Neutrophil (primary cell): Measurements from ENCODE around the gene PCDH10.

Experiments
- H3K27ac ChIP-seq: fragments of 200-600 bp; sonication (generic); 2 replicates; pipeline ENCODE4 v1.5.1; 2016; ENCODE audit warnings: mild to moderate bottlenecking, moderate library complexity
- H3K27me3 ChIP-seq: fragments of 200-600 bp; sonication (generic); 2 replicates; pipeline ENCODE4 v1.6.0; 2016; ENCODE audit warnings: mild to moderate bottlenecking
- H3K36me3 ChIP-seq: fragments of 200-600 bp; sonication (generic); 2 replicates; pipeline ENCODE4 v1.5.1; 2017
- H3K4me1 ChIP-seq, 2 experiments: fragments of 200-600 bp in 1 of 2; sonication (generic) in 1 of 2; 1 replicate in 1 of 2; 2 replicates in 1 of 2; pipeline versions ENCODE4 v1.5.1 to v1.6.1; 2013 to 2016; ENCODE audit warnings: low read depth in 1 of 2, low read length in 1 of 2, mild to moderate bottlenecking in 1 of 2, moderate library complexity in 1 of 2; ENCODE audit not compliant: control insufficient read depth in 1 of 2, insufficient read depth in 1 of 2
- H3K4me3 ChIP-seq, 2 experiments: fragments of 200-600 bp in 1 of 2; sonication (generic) in 1 of 2; 1 replicate in 1 of 2; 2 replicates in 1 of 2; pipeline ENCODE4 v1.5.1; 2013 to 2016; ENCODE audit warnings: low read depth in 1 of 2, low read length in 1 of 2, mild to moderate bottlenecking in 1 of 2, moderate library complexity in 1 of 2
- H3K9me3 ChIP-seq: fragments of 200-600 bp; sonication (generic); 2 replicates; pipeline ENCODE4 v1.5.1; 2016
- TF ChIP-seq, protein P1 (sequence below): fragments of 200-600 bp; sonication (generic); IDR thresholded peaks from 2 replicates; pipeline ENCODE4 v1.5.1; 2016; ENCODE audit warnings: antibody characterized with exemption

PCDH10 gene

DNA sequence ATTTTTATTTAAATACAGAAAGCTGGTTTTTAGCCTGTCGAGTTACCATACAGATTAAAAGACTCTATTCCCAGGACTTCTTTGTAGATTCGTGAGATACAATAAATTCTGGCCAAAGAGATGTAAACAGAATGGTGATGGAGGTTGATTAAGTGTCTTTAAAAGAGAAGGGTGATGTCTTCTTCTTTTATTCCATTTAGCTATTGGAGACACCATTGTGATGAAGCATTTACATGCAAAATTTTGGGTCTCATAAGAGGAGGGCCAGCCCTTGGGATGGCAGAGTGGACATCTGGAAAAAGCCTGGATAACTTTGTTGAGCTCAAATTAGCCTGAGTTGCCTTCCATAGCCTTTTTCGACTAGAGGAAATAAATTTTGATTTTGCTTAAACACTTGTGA lies 21.6 kb upstream of the PCDH10 start:
- Histone ChIP-seq H3K4me1 (no peaks in the 10 kb centered on the region), H3K27me3 (no peaks in the 10 kb centered on the region), H3K9me3 (no peaks in the 10 kb centered on the region), H3K36me3 (no peaks in the 10 kb centered on the region), H3K27ac (no peak overlapping the region), H3K4me3 (no peak overlapping the region)
- TF ChIP-seq, protein P1, sequence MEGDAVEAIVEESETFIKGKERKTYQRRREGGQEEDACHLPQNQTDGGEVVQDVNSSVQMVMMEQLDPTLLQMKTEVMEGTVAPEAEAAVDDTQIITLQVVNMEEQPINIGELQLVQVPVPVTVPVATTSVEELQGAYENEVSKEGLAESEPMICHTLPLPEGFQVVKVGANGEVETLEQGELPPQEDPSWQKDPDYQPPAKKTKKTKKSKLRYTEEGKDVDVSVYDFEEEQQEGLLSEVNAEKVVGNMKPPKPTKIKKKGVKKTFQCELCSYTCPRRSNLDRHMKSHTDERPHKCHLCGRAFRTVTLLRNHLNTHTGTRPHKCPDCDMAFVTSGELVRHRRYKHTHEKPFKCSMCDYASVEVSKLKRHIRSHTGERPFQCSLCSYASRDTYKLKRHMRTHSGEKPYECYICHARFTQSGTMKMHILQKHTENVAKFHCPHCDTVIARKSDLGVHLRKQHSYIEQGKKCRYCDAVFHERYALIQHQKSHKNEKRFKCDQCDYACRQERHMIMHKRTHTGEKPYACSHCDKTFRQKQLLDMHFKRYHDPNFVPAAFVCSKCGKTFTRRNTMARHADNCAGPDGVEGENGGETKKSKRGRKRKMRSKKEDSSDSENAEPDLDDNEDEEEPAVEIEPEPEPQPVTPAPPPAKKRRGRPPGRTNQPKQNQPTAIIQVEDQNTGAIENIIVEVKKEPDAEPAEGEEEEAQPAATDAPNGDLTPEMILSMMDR, result no peak

DNA sequence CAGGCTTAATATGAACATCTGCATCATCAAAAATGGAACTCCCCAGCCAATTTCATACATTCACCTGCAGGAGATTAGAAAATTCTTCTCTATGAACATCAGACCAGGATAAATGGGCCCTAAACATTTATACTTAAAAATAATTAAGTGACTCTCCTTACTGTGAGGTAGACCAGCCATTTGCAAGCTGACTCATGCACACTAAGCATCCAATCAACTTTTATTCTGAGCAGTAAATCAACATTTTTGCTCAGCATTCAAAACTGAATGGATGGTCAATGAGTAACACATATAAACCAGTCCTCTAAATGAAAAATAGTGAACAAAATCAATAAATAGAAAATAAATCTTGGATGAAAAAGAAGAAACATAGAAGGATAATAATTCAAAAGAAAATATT lies 19.9 kb upstream of the PCDH10 start:
- H3K4me3 ChIP-seq, result no peak overlapping the region
- H3K27ac ChIP-seq, result no peak overlapping the region
- H3K9me3 ChIP-seq, result no peaks in the 10 kb centered on the region
- no peaks in the 10 kb centered on the region for H3K4me1 ChIP-seq
- no peaks in the 10 kb centered on the region for H3K36me3 ChIP-seq
- TF ChIP-seq, protein P1, result no peak
- H3K27me3 ChIP-seq, result no peaks in the 10 kb centered on the region

DNA sequence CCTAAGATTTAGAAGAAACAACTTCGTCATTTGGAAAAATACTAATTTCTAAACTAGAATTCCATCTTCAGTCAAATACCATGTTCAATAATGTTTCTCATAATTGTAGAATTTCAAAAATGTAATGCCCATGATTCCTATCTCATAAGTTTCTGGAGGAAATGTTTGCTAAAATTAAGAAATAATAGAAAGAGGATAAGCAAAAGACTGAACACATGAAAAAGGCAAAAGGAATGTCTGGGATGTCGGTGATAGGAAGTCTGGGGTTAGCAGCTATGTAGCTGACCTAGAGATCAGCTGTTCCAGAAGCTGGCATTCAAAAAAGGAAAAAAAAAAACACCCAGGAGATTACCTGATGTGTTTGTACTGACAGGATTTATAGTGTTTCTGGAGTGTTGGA lies 18.9 kb upstream of the PCDH10 start:
- Histone ChIP-seq H3K36me3 (no peaks in the 10 kb centered on the region), H3K27ac (no peak overlapping the region), H3K4me1 (no peaks in the 10 kb centered on the region), H3K9me3 (no peaks in the 10 kb centered on the region), H3K4me3 (no peak overlapping the region), H3K27me3 (no peaks in the 10 kb centered on the region)
- TF ChIP-seq, protein P1, result no peak

DNA sequence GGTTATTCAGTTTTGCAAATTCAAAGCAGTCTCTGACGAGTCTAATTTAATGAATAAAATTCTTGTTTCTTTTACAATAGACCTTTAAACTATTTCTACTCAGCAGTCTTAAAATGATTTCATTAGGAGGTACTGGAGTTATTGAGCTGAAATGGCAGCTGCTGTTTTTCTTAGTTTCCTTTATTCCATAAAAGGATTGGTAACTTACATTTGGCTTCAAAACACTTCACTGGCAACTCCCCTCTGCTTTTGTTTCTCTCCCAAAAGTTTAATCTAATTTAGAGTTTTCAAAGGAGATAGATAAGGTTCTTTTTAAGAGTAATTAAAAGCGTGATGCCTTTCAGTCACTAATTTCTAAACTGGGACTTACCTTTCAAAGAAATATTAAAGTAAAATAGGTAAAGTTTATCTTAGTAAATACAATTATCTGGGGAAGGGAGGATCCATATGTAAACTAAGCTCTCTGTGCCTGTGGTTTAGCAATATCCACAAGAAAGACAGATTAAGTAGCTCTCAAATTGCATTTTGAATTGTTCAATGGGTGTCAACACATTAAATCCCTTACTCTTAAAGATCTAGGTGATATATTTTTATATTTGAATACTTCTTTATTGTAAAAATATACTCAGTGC lies 17.1 kb upstream of the PCDH10 start:
- TF ChIP-seq, protein P1, result no peak
- no peak overlapping the region for H3K27ac ChIP-seq
- H3K4me3 ChIP-seq, result no peak overlapping the region
- no peaks in the 10 kb centered on the region for H3K36me3 ChIP-seq
- H3K9me3 ChIP-seq, result no peaks in the 10 kb centered on the region
- H3K4me1 ChIP-seq, result no peaks in the 10 kb centered on the region
- no peaks in the 10 kb centered on the region for H3K27me3 ChIP-seq

DNA sequence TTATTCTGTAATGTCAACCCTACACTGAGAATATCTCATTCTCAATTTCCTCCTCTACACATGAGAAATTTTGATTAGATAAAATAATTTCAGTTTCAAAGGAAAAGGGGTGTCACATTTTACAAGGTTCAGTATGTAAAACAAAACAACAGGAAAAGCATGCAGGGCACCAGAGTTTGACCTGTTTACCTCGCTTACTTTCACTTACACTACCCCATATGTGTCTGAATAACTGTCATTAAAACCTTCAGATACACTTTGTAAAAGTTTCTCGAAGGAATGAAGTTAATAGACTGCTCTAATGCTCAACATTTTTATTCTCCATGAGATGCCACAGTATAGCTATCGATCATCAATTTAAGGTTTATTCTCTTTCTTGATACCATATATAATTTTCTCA lies 12.3 kb upstream of the PCDH10 start:
- peaks cover 13% of the 10 kb centered on the region for H3K27me3 ChIP-seq
- H3K4me1 ChIP-seq, result no peaks in the 10 kb centered on the region
- H3K4me3 ChIP-seq, result no peak overlapping the region
- H3K9me3 ChIP-seq, result no peaks in the 10 kb centered on the region
- no peak overlapping the region for H3K27ac ChIP-seq
- no peaks in the 10 kb centered on the region for H3K36me3 ChIP-seq
- TF ChIP-seq, protein P1, result no peak

DNA sequence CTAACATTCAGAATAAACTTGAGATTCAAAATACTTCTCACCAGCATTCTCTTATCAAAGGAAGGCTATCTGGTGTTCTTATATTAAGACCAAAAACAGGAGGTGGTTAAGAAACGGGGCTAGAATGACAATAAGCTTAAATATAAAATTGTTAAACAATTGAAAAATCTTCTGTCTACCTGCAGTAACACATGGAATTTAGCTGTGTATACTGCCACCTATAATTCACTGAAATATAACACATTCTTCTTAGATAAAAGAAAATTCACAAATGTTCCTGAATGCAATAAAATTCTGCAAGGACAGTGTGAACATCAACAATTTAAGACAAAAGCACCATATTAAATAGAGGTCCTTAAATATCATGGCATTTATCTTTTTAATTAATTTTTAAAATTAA lies 11.5 kb upstream of the PCDH10 start:
- no peaks in the 10 kb centered on the region for H3K36me3 ChIP-seq
- no peaks in the 10 kb centered on the region for H3K4me1 ChIP-seq
- H3K9me3 ChIP-seq, result no peaks in the 10 kb centered on the region
- no peak overlapping the region for H3K27ac ChIP-seq
- peaks cover 17% of the 10 kb centered on the region for H3K27me3 ChIP-seq
- TF ChIP-seq, protein P1, result no peak
- H3K4me3 ChIP-seq, result no peak overlapping the region
